NCI-H526 treated with DMSO at 0.1 percent for 48 hours (cell line): Measurements from ENCODE around the gene RBP7.

Experiments
- DNase-seq: peaks from one replicate; lab custom pipeline; 2025; lab: John Stamatoyannopoulos, UW

Gene RBP7

GRCh38 chr1:10031461-10031860 lies 34.4 kb downstream of the RBP7 start:
- no peak for DNase-seq

DNA sequence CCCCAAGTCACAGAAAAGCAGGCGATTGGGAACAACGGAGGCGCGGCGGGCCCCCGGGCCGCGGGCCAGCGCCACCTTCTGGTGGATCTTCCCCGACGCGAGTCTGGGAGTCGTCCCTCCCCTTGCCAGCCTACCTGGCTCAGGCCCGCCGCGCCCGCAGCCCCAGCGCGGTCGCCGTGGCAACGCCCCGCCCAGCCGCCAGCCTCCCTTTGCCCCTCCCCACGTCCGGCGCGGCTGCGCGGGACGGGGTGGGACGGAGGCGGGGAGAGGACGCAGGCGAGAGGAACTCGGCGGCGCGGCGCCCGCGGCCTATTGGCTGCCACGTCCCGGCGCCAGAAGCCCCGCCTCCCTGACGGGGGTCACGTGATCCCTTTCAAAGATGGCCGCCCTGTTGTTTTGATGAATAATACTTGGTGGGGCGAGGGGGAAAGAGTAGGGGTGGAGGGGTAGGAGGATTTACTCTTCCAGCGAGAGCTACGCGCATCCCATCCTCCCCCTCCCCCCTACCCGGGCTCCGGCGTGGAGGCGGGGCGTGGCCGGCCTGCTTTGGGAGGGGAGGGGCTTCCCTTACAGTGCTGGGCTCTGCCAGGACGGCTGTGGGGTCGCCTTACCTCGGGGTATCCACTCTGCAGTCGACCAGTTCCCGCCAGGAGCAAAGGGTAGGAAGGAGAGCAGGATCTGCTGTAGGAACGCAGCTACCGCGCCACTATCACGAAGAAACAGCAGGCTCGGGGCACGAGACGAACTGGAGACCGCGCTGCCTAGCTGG lies 35.7 kb downstream of the RBP7 start, which contains the start of gene UBE4B:
Gene UBE4B (plus strand): TSS at position 369 of the 769 bp plus-strand sequence. CDS start 713 bp downstream, outside the sequence.
- peak; percentile 94 for DNase-seq

DNA sequence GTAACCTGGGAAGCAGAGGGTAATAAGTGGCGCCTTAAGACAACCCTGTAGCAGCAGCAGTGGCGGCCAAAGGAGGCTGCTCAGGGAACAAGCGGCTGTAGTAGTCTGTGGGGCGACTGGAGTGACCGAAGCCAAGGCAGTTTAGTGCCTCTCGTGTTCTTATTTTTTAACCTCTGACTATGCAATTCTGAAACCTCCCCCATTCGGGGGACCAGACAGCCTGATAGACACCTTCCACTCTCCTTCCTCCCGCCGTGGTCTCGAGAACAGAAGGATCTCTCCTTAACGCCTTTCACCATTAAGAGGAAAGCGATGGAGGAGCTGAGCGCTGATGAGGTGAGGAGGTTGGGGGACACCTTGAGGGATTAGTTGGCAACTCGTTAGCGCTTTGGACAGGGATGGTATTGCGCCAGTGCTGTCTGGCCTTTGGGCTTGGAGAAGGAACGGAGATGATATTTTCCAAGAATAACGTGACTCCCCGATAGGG lies 36.4 kb downstream of the RBP7 start:
- peak; percentile 26 for DNase-seq

- no peak for DNase-seq
Measured at GRCh38 chr1:10042746-10043145, 45.7 kb downstream of the RBP7 start.

DNA sequence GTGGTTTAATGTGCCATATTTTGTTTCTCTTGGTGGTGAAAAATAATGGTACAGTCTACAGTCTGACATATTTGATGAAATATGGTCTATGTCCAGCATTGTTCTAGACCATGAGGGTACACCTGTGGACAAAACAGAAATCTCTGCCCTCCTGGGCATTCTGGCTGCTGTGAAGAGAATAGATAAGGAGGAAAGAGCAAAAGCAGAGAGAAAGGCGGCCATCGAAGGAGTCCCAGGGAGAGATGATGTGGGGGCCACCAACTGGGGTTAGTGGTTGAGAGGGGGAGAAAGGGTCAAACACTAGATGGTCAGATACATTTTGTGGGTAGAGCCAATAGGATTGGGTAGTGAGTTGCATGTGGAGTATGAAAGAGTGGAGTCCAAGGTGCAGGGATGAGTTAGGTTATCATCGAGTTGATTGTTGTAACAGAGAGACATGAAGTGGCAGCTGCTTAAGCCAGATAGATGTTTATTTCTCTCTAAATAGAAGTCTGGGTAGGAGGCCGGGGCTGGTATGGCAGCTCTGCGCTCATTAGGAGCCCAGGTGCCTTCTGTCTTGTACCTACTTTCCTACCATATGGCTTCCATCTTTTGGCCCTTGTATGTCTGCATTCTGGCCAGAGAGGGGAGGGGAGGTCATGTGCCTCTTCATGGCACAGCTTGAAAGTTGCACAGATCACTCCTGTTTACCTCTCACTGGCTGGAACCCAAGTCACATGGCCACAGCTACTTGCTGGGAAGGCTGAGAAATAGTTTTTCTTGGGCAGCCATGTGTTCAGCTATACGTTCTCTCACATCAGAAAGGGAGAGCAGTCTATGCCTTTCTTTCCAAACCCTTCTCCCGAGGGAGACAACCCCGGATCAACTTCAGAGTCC lies 48.7 kb downstream of the RBP7 start:
- DNase-seq: no peak

- DNase-seq: no peak
Measured at GRCh38 chr1:10046356-10047085, 49.5 kb downstream of the RBP7 start.

DNA sequence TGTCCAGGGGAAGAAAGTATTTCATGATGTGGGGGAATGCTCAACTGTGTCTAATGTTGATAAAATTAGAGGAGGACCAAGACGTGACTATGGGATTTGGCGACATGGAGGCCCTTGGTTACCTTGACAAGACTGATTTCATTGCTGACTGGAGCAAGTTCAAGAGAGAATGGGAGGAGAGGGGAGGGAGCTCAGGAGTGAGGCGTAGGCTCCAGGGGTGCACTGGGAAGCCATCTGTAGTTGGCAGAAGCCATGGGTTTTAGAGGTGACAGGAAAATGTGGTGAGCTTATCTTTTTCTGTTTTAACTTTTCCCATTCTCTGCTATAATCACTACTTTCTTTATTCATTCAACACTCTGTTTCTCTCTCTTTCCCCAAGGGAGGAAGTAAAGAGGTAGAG lies 51.6 kb downstream of the RBP7 start:
- no peak for DNase-seq

DNA sequence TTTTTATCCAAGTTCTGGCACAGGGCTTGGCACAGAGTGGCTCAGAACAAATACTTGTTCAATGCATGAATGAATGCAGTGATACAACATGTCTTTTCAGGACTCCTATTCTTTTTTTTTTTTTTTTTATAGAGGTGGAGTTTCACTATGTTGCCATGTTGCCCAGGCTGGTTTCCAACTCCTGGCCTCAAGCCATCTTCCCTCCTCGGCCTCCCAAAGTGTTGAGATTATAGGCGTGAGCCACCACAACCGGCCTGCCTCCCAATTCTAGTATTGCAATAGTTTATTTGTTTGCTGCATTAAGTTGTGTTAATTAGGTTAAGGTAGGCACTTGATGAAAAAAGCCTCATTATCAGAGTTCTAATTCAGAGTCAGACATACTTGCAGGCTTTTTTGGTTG lies 53.6 kb downstream of the RBP7 start:
- DNase-seq: no peak

DNA sequence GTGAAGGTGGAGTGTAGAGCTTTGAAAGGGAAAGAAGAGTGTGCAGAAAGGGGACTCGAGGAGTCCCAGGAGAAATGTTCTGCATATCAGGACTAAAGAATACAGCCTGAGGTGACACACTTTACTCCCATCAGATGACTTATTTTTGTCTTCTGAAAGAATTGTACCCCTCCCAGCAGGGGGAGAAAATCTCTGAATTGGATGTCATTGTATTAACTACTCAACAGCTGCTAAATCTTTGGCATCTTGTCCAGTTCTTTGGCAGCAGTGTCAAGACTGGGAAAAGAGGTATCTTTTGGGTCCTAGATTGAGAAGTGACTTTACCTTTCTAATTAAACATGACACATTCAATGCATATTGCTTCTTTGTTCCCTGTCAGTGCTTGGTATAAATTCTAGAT lies 54.6 kb downstream of the RBP7 start:
- no peak for DNase-seq

DNA sequence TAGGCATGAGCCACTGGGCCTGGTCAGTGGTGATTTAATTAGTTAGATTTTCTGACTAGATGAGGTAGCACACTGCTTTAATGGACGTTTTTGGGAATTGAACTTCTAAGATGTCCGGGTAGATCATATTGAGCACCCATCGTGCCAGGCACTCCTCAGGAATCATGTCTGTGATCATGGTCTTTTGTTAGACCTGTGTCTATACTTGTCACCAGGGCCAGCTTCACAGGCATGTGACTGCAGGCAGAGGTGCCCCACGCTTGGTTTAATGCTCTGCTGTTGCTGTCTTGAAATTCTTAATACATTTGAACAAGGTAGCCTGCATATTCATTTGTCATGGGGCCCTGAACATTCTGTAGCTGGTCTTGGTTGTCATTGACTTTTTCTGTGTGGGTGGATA lies 55.3 kb downstream of the RBP7 start:
- DNase-seq: no peak

GRCh38 chr1:10054465-10054864 lies 57.4 kb downstream of the RBP7 start:
- no peak for DNase-seq

- DNase-seq: no peak
Measured at GRCh38 chr1:10056599-10056987, 59.6 kb downstream of the RBP7 start.

DNA sequence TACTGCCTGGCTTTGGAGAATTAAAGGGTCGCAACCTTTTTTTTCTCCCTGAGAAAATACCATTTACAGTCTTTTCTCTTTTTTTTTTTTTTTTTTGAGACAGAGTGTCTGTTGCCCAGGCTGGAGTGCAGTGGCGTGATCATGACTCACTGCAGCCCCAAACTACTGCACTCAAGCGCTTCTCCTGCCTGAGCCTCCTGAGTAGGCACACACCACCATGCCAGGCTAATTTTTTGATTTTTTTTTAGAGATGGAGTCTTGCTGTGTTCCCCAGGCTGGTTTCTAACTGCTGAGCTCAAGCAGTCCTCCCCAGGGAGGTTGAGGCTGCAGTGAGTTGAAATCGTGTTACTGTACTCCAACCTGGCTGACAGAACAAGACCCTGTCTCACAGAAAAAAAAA lies 60.3 kb downstream of the RBP7 start:
- DNase-seq: no peak

DNA sequence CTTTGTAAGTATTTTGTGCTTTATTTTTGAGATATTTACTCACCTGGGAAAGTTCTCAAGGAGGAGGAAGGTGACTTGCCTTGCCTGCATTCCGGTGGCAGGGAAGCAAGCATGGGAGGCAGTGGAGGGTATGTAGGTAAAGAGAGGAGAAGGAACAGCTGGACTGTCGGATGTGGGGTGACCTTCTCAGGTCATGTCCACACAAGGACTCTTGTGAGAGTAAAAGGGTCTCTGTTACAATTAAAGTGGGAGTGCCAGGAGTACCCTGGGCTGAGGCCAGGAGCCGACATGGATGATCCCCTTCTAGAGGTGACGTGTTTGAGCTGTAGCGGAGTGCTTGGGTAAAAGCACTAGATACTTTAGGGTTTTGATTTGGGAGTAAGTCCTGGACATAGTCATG lies 60.8 kb downstream of the RBP7 start:
- no peak for DNase-seq

DNA sequence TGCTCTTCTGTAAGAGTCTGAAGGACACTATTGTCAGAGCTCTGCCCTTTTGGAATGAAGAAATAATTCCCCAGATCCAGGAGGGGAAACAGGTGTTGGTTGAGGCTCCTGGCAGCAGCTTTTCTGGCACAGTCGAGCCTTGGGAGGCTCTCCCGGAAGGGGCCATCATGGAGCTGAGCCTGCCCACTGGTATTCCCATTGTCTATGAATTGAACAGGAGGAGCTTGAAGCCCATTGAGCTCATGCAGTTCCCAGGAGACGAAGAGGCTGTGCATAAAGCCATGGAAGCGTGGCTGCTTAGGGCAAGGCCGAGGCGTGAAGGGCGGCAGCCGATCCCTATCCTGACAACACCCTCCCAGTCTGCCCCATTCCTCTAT lies 62.3 kb downstream of the RBP7 start:
- no peak for DNase-seq

DNA sequence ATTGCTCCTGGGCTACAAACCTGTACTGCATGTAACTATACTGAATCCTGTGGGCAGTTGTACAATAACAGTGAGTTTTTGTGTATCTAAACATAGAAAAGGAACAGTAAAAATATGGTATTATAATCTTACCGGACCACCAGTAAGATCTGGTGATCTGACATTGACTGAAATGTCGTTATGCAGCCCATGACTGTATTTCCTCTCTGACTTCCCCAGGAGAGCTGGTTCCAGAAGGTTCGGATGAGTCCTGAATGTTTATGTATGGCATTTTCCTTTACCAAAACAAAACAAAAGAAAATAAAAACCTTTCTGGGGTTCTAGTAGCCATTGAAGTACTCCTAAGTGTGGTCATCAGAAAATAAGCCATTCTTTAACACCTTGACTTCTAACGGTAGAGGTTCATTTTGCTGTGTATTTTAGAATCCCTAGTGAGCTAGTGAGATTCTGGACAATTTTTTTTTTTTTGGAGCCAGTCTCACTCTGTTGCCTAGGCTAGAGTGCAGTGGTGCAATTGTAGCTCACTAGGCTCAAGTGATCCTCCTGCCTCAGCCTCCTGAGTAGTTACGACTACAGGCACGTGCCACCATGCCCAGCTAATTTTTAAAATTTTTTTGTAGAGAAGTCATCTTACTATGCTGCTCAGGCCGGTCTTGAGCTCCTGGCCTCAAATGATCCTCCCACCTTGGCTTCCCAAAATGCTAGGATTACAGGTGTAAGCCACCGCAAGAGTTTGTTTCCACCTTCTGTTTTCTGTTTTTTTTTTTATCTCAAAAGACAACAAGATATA lies 63.5 kb downstream of the RBP7 start:
- DNase-seq: no peak

- DNase-seq: no peak
Measured at GRCh38 chr1:10061276-10061675, 64.2 kb downstream of the RBP7 start.

- DNase-seq: no peak
Measured at GRCh38 chr1:10063878-10064277, 66.8 kb downstream of the RBP7 start.

- no peak for DNase-seq
Measured at GRCh38 chr1:10064416-10065343, 67.7 kb downstream of the RBP7 start.

GRCh38 chr1:10065344-10065685 lies 68.3 kb downstream of the RBP7 start:
- DNase-seq: no peak
